Measurements from ENCODE around the gene ABCA10.

Gene ABCA10

DNA sequence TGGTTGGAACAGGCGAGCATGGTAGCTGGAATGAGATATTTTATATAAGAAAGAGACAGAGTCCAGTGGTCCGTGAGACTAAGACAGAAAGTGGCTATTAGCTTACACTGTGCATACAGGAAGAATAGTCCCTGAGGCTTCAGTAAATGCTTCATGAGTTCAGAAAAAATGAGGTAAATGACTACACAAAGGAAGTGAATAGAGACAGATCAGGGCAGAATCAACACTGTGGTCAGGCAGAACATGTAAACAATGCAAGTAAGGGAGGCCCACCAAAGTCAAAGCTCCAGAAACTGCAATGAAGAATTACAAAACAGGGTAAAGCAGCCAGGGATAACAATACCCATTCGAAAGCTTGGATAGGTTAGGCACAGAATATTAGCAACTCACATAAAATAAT, 4.8 kb downstream of the ABCA10 start:
- DNase-seq (ENCODE audit: extremely low spot score), result no peak
- ChIA-PET POLR2A (no interaction called here), CTCF (interaction anchor here (1.4 kb wide), 1 partner anchor 452 kb away, joined by 5 read pairs; no protein-coding TSS in a partner anchor)
- TF ChIP-seq NFRKB (IDR thresholded peaks at IDR 0.05), result no peak
- no peak for TF ChIP-seq HDGF (IDR thresholded peaks at IDR 0.05; ENCODE audit: borderline replicate concordance)
- TF ChIP-seq ARNT (IDR thresholded peaks at IDR 0.05), result no peak
- TF ChIP-seq BHLHE40 (IDR thresholded peaks at IDR 0.05; ENCODE audit: borderline replicate concordance), result no peak
- TF ChIP-seq FOXA1 (IDR thresholded peaks at IDR 0.05), result no peak
- TF ChIP-seq SUZ12 (IDR thresholded peaks at IDR 0.05), result no peak
- TF ChIP-seq ZNF384 (IDR thresholded peaks at IDR 0.05), result no peak
- no peak for TF ChIP-seq L3MBTL2 (conservative IDR thresholded peaks at IDR 0.05)
- TF ChIP-seq ELF4 (IDR thresholded peaks at IDR 0.05), result no peak
- no peak for TF ChIP-seq SP1 (IDR thresholded peaks at IDR 0.05)
- TF ChIP-seq FOXM1 (IDR thresholded peaks at IDR 0.05; ENCODE audit: borderline replicate concordance), result no peak

DNA sequence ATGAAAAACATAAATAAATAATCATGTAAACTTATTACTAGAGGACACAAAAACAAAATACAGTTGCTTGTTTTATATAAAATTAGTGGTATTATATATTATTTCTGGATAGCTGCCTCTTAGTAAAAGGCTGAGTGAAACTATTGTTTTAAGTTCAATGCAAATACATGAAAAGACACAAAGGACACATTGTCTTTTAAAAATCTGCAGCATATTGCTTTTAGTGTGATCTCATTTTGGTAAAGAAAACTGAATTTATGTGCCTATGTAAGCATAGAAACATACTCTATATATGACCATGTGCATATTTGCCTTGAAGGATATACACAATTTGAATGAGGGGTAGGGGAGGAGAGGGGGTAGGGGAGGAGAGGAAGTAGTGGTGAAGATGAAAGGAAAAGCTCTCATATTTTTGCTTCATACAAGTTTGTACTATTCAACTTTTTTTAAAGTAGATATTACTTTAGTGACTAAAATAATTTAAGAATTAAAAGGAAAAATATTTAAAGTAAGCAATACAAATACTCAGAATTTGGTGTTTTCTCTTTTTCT, 5.8 kb downstream of the ABCA10 start:
- ChIA-PET POLR2A (no interaction called here), CTCF (no interaction called here)
- no peak for DNase-seq (ENCODE audit: extremely low spot score)
- TF ChIP-seq ELF4 (IDR thresholded peaks at IDR 0.05) (no peak), LEF1 (IDR thresholded peaks at IDR 0.05; ENCODE audit: borderline replicate concordance) (no peak), TARDBP (IDR thresholded peaks at IDR 0.05) (no peak)

DNA sequence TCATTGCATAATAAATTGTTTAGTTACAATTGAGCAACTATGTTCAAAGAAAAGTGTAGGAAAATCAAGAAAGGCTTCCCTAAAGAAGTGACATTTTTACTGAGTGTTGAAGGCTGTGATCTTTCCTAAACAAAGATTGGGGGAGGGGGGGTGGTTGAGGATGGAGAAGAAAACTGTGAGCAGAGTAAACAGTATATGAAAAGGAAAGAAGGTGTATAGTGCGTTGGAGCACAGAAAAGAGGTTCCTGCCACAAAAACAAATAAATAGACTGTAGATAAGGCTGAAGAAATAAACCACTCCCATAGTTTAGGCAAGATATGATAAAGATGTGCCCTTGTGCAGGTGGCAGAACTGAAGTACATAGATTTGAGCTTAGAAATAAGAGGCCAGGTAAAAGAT, 8.5 kb downstream of the ABCA10 start:
- ChIA-PET CTCF (no interaction called here), POLR2A (no interaction called here)
- no peak for TF ChIP-seq CTBP1 (IDR thresholded peaks at IDR 0.05; ENCODE audit: borderline replicate concordance)
- TF ChIP-seq ZNF384 (IDR thresholded peaks at IDR 0.05), result no peak
- TF ChIP-seq HDGF (IDR thresholded peaks at IDR 0.05; ENCODE audit: borderline replicate concordance), result no peak
- no peak for TF ChIP-seq SP1 (IDR thresholded peaks at IDR 0.05)
- TF ChIP-seq, protein P1, sequence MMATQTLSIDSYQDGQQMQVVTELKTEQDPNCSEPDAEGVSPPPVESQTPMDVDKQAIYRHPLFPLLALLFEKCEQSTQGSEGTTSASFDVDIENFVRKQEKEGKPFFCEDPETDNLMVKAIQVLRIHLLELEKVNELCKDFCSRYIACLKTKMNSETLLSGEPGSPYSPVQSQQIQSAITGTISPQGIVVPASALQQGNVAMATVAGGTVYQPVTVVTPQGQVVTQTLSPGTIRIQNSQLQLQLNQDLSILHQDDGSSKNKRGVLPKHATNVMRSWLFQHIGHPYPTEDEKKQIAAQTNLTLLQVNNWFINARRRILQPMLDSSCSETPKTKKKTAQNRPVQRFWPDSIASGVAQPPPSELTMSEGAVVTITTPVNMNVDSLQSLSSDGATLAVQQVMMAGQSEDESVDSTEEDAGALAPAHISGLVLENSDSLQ (IDR thresholded peaks at IDR 0.05), result no peak
- TF ChIP-seq BHLHE40 (IDR thresholded peaks at IDR 0.05; ENCODE audit: borderline replicate concordance), result no peak
- no peak for TF ChIP-seq ELF4 (IDR thresholded peaks at IDR 0.05)
- TF ChIP-seq FOXA1 (IDR thresholded peaks at IDR 0.05), result no peak
- no peak for TF ChIP-seq L3MBTL2 (conservative IDR thresholded peaks at IDR 0.05)
- no peak for TF ChIP-seq FOXM1 (IDR thresholded peaks at IDR 0.05; ENCODE audit: borderline replicate concordance)
- TF ChIP-seq TARDBP (IDR thresholded peaks at IDR 0.05), result no peak
- TF ChIP-seq LEF1 (IDR thresholded peaks at IDR 0.05; ENCODE audit: borderline replicate concordance), result no peak
- TF ChIP-seq NFRKB (IDR thresholded peaks at IDR 0.05), result no peak
- no peak for DNase-seq (ENCODE audit: extremely low spot score)

DNA sequence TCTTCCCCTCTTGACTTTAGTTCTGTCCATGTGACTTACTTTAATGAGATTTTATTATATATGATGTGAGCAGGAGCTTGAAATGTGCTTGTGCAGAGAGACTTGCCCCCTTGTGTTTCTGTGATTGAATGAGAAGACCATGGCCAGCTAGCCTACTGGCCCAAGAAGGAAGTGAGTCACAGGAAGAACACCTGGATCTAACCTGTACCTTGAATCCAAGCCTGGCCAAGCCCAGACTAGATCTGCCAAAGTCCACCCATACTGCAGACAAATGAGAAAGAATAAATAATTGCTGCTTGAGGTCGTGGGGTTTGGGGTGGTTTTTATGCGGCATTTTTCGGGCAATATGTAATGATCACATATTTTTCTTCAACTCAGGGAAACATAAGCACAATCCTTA, 9.6 kb downstream of the ABCA10 start:
- ChIA-PET POLR2A (no interaction called here), CTCF (no interaction called here)
- no peak for DNase-seq (ENCODE audit: extremely low spot score)
- TF ChIP-seq L3MBTL2 (conservative IDR thresholded peaks at IDR 0.05), result no peak
- no peak for TF ChIP-seq SP1 (IDR thresholded peaks at IDR 0.05)
- TF ChIP-seq NFRKB (IDR thresholded peaks at IDR 0.05), result no peak
- no peak for TF ChIP-seq FOXA1 (IDR thresholded peaks at IDR 0.05)
- TF ChIP-seq LEF1 (IDR thresholded peaks at IDR 0.05; ENCODE audit: borderline replicate concordance), result no peak
- no peak for TF ChIP-seq HDGF (IDR thresholded peaks at IDR 0.05; ENCODE audit: borderline replicate concordance)
- TF ChIP-seq ELF4 (IDR thresholded peaks at IDR 0.05), result no peak

DNA sequence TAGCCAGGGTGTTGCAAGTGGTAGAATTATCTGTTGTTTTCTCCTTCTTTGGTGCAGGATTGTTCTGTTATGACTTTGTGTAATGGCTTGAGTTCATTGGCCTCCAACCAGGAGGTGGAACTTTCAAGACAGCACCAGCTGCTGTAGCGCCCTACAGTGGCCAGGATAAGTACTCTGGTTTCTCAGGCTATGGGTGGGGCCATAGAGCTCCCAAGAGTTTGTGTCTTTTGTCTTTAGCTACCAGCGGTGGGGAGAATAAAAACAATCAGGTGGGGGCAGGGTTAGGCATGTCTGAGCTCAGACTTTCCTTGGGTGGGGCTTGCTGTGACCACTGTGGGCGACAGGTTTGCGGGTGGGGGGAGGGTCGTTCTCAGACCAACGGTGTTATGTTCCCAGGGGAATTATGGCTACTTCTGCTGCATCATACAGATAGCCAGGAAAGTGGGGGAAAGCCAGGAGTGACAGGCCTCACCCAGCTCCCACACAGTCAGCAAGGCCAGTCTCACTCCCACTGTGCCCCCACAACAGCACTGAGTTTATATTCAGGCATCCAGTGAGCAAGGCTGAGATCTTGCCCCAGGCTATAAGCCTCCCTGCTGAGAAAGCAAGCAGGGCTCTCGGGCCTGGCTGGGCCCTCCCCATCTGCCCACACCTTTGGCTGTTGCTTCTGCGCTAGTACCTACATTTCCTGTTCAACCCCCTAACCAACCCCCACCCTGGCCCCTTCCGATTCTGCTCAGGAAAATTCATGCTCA, 15.4 kb downstream of the ABCA10 start:
- ChIA-PET POLR2A (no interaction called here), CTCF (no interaction called here)
- TF ChIP-seq L3MBTL2 (conservative IDR thresholded peaks at IDR 0.05) (no peak), FOXK2 (IDR thresholded peaks at IDR 0.05) (no peak), BHLHE40 (IDR thresholded peaks at IDR 0.05; ENCODE audit: borderline replicate concordance) (no peak), SUZ12 (IDR thresholded peaks at IDR 0.05) (no peak), HDGF (IDR thresholded peaks at IDR 0.05; ENCODE audit: borderline replicate concordance) (no peak)
- DNase-seq (ENCODE audit: extremely low spot score), result no peak

DNA sequence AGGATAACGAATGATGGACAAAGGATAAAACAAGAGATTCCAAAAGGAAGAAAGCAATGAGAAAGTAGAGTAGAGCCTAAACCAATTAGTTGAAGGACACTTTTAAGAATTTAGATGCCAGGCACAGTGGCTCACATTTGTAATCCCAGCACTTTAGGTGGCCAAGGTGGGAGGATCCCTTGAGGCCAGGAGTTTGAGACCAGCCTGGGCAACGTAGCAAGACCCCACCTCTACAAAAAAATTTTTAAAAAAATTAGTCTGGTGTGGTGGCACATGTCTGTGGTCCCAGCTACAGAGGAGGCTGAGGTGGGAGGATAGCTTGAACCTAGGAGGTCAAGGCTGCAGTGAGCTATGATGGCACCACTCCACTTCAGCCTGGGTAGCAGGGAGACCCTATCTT, 20.0 kb downstream of the ABCA10 start:
- POLR2A ChIA-PET, result no interaction called here
- CTCF ChIA-PET, result no interaction called here
- no peak for DNase-seq (ENCODE audit: extremely low spot score)
- TF ChIP-seq ZNF384 (IDR thresholded peaks at IDR 0.05) (no peak), HDGF (IDR thresholded peaks at IDR 0.05; ENCODE audit: borderline replicate concordance) (no peak), LEF1 (IDR thresholded peaks at IDR 0.05; ENCODE audit: borderline replicate concordance) (no peak), TARDBP (IDR thresholded peaks at IDR 0.05) (no peak), FOXA1 (IDR thresholded peaks at IDR 0.05) (no peak), FOXK2 (IDR thresholded peaks at IDR 0.05) (no peak), CTBP1 (IDR thresholded peaks at IDR 0.05; ENCODE audit: borderline replicate concordance) (no peak), SUZ12 (IDR thresholded peaks at IDR 0.05) (no peak), NFRKB (IDR thresholded peaks at IDR 0.05) (no peak)

DNA sequence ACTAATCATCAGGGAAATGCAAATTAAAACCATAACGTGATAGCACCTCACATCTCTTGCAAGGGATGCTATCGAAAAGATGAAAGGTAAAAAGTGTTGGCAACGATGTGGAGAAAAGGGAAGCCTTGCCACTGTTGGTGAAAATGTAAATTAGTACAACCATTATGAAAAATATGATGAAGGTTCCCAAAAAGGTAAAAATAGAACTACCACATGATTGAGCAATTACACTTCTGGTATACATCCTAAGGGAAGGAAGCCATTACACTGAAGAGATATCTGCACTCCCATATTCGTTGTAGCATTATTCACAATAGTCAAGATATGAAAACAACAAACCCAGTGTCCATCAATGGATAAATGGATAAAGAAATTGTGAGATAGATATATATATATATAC, 21.5 kb downstream of the ABCA10 start:
- CTCF ChIA-PET, result no interaction called here
- POLR2A ChIA-PET, result no interaction called here
- DNase-seq (ENCODE audit: extremely low spot score), result no peak

More for the DNA sequence above, 21.5 kb downstream of the ABCA10 start:
- TF ChIP-seq FOXK2 (IDR thresholded peaks at IDR 0.05) (no peak), CTBP1 (IDR thresholded peaks at IDR 0.05; ENCODE audit: borderline replicate concordance) (no peak), ELF4 (IDR thresholded peaks at IDR 0.05) (no peak), FOXM1 (IDR thresholded peaks at IDR 0.05; ENCODE audit: borderline replicate concordance) (no peak), SUZ12 (IDR thresholded peaks at IDR 0.05) (no peak), HDGF (IDR thresholded peaks at IDR 0.05; ENCODE audit: borderline replicate concordance) (no peak)
- TF ChIP-seq, protein P1 (IDR thresholded peaks at IDR 0.05), result no peak

Data from HEK293T (cell line).